Nephron progenitor cell (in vitro differentiated cells): ENCODE measurements around the gene POU6F2.
A peak's percentile ranks its signal among the peaks of the same experiment; 100 is the strongest.

Experiments used
- DNase-seq: peaks from one replicate; pipeline ENCODE4 v3.0.0; 2021
- H3K27ac Mint-ChIP-seq: 2 replicates; pipeline ENCODE4 v1.8.0; 2021; ENCODE audit warnings: mild to moderate bottlenecking, moderate library complexity, mixed read lengths
- H3K27me3 Mint-ChIP-seq: 2 replicates; pipeline ENCODE4 v1.8.0; 2021; ENCODE audit warnings: mild to moderate bottlenecking, low read depth, mixed read lengths; ENCODE audit not compliant: poor library complexity
- H3K36me3 Mint-ChIP-seq: 2 replicates; pipeline ENCODE4 v1.8.0; 2021; ENCODE audit warnings: low read depth, mixed read lengths
- H3K4me1 Mint-ChIP-seq: 2 replicates; pipeline ENCODE4 v1.8.0; 2021; ENCODE audit warnings: mixed read lengths
- H3K4me3 Mint-ChIP-seq: 2 replicates; pipeline ENCODE4 v1.8.0; 2021; ENCODE audit warnings: mild to moderate bottlenecking, moderate library complexity, mixed read lengths
- H3K9me3 Mint-ChIP-seq: 2 replicates; pipeline ENCODE4 v1.8.0; 2021; ENCODE audit warnings: mild to moderate bottlenecking, moderate library complexity, mixed read lengths
- TF ChIP-seq, protein P1 (sequence below): fragments of 200-600 bp; sonication (generic); IDR thresholded peaks from 2 replicates; pipeline ENCODE4 v1.5.0; 2021; ENCODE audit warnings: antibody characterized with exemption

The POU6F2 gene

DNA sequence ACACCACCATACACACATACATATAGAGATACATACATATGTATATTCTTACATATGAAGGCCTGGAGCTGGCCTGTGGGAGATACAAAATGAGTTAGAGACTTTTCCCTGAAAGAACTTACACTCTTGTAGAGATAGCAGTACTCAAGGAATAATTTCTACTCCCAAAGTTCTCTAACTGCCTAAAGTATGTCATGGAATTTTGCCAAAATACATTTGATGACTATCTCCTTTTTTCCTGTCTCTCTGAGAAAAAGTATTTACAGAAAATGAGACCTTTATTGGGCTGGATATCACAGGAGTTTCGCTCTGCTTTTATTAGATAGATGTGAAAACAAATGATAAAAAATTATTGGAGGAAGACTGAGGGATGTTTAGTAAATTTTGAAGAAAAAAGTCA lies 220.1 kb downstream of the POU6F2 start:
- H3K27ac Mint-ChIP-seq = no peak overlapping the region

DNA sequence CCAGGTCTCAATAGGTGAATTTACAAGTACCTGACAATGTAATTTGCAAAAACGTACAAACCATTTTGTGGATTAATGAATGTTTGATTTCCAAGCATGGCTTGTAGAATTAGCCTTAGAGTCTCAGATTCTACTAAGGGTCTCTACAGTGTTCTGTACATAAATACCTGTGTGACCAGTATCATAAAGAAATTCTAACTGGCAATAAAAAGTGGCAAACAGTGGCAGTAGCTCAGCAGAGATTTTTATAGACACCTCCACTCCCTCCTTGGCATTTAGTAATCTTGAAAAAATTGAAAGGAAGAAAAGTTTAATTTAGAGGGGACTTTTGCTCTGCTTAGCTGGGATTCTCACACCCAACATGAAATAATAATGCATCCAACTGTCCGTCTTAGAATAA lies 220.8 kb downstream of the POU6F2 start:
- H3K36me3 Mint-ChIP-seq = no peaks in the 10 kb centered on the region
- H3K4me1 Mint-ChIP-seq = peaks cover 4% of the 10 kb centered on the region
- TF ChIP-seq, protein P1, sequence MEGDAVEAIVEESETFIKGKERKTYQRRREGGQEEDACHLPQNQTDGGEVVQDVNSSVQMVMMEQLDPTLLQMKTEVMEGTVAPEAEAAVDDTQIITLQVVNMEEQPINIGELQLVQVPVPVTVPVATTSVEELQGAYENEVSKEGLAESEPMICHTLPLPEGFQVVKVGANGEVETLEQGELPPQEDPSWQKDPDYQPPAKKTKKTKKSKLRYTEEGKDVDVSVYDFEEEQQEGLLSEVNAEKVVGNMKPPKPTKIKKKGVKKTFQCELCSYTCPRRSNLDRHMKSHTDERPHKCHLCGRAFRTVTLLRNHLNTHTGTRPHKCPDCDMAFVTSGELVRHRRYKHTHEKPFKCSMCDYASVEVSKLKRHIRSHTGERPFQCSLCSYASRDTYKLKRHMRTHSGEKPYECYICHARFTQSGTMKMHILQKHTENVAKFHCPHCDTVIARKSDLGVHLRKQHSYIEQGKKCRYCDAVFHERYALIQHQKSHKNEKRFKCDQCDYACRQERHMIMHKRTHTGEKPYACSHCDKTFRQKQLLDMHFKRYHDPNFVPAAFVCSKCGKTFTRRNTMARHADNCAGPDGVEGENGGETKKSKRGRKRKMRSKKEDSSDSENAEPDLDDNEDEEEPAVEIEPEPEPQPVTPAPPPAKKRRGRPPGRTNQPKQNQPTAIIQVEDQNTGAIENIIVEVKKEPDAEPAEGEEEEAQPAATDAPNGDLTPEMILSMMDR = no peak
- no peak for DNase-seq
- H3K9me3 Mint-ChIP-seq = no peaks in the 10 kb centered on the region
- H3K4me3 Mint-ChIP-seq = no peak overlapping the region
- no peak overlapping the region for H3K27ac Mint-ChIP-seq
- H3K27me3 Mint-ChIP-seq = peaks cover 5% of the 10 kb centered on the region

More for the DNA sequence above, 220.1 kb downstream of the POU6F2 start:
- Mint-ChIP-seq H3K4me1 (peaks cover 4% of the 10 kb centered on the region), H3K9me3 (no peaks in the 10 kb centered on the region), H3K36me3 (no peaks in the 10 kb centered on the region), H3K4me3 (no peak overlapping the region), H3K27me3 (peaks cover 5% of the 10 kb centered on the region)
- DNase-seq = no peak
- TF ChIP-seq, protein P1 = no peak

DNA sequence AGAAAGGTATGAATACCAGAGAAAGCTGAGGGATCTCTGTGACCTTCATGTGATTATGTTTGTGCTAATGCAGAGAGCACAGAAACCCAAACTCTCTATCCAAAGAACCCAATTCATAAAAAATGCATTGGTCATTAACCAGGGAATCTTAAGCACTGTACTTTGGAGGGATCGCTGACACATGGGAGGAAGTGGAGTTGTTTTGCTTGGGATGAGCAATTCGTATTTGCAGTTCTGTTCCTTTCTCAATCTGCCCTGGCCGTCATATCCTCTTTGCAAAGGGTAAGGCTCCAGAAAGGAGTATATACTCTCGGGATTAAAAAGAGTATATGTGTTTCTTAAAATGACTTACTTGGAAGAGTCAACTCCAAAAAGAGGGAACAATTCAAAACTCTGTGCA lies 221.3 kb downstream of the POU6F2 start:
- peaks cover 4% of the 10 kb centered on the region for H3K4me1 Mint-ChIP-seq
- H3K27ac Mint-ChIP-seq = no peak overlapping the region
- DNase-seq = no peak
- H3K27me3 Mint-ChIP-seq = peaks cover 5% of the 10 kb centered on the region
- H3K36me3 Mint-ChIP-seq = no peaks in the 10 kb centered on the region
- no peak overlapping the region for H3K4me3 Mint-ChIP-seq
- no peaks in the 10 kb centered on the region for H3K9me3 Mint-ChIP-seq
- TF ChIP-seq, protein P1 = no peak

DNA sequence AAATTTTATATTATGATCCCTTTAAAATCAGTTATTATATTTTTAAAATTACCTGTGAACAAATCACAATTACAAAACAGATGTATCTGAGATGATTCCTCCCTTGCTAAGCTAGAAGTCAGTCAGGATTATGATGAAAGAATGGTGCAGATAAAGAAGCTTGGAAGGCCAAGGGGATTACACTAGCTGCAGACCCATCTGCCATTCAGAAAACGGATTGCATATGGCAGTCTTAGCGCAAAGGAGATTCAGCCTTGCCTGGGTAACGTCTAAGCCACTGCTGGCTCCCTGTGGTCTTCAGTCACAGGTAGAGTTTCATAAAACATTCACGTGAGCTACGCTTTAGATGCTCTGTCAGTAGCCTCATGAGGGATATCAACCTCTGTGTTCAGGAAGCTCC lies 222.2 kb downstream of the POU6F2 start:
- peaks cover 4% of the 10 kb centered on the region for H3K4me1 Mint-ChIP-seq
- peaks cover 5% of the 10 kb centered on the region for H3K27me3 Mint-ChIP-seq
- no peak overlapping the region for H3K27ac Mint-ChIP-seq
- no peaks in the 10 kb centered on the region for H3K36me3 Mint-ChIP-seq
- no peaks in the 10 kb centered on the region for H3K9me3 Mint-ChIP-seq
- TF ChIP-seq, protein P1 = no peak
- no peak for DNase-seq
- no peak overlapping the region for H3K4me3 Mint-ChIP-seq

DNA sequence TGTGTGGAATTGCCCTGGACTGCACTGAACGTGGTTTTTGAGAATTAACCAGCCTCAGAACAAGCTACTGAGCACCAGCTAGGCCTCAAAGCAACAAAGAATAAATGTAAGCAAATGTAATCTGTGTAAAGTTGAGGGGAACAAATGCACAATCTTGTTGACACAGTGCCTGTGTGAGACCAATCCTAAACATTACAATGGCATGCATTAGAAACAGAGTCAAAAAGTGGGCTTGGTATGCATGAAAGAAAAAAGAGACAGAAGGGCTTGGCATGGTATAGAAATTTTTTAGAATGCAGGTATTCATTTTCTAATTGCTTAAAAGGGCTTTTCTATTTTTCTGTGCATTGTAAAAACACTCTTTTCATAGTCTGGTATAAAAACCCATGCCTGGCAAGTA lies 224.3 kb downstream of the POU6F2 start:
- Mint-ChIP-seq H3K9me3 (no peaks in the 10 kb centered on the region), H3K4me1 (peaks cover 4% of the 10 kb centered on the region), H3K4me3 (no peak overlapping the region), H3K36me3 (no peaks in the 10 kb centered on the region), H3K27me3 (no peaks in the 10 kb centered on the region), H3K27ac (no peak overlapping the region)
- DNase-seq = no peak
- TF ChIP-seq, protein P1 = no peak

DNA sequence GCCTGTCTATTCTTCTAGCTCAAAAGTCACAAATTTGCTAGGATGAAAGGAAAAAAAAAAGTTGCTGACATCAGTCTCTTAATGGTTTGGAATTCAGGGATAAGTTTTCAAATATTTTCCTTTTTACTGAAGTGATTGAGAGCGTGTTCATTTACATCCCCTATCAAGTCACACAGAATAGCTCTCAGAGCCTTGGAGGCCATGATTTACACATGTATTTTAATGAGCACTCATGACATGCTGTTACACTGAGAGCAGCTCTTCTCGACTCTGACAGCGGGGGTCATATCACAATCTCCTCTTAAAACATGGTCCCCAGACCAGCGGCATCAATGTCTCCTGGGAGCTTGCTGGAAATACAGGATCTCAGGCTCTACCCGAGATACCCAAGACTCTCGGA lies 232.7 kb downstream of the POU6F2 start:
- TF ChIP-seq, protein P1 = no peak
- peaks cover 4% of the 10 kb centered on the region for H3K27me3 Mint-ChIP-seq
- peak overlapping the region; percentile 36 for H3K27ac Mint-ChIP-seq

More for the DNA sequence above, 232.7 kb downstream of the POU6F2 start:
- Mint-ChIP-seq H3K4me3 (no peak overlapping the region), H3K36me3 (no peaks in the 10 kb centered on the region), H3K4me1 (peaks cover 7% of the 10 kb centered on the region), H3K9me3 (no peaks in the 10 kb centered on the region)
- DNase-seq = no peak
